Activated effector memory CD4-positive, alpha-beta T cell treated with Interleukin-2 at 50 U/mL for 16 hours (primary cell): Measurements from ENCODE around the gene ASB2.
A peak's percentile ranks its signal among the peaks of the same experiment; 100 is the strongest.

ENCODE experiments used
- DNase-seq: peaks from one replicate; pipeline ENCODE4 v3.0.0-alpha.2; 2020

The ASB2 gene

GRCh38 chr14:93926245-93926872 is 50.0 kb downstream of the ASB2 start:
- no peak for DNase-seq

GRCh38 chr14:93925374-93925895 is 50.9 kb downstream of the ASB2 start:
- DNase-seq: no peak

- no peak for DNase-seq
These were observed 51.6 kb downstream of the ASB2 start for GRCh38 chr14:93924592-93925355.

GRCh38 chr14:93923626-93924025 is 52.7 kb downstream of the ASB2 start:
- no peak for DNase-seq

- DNase-seq: no peak
These were observed 55.2 kb downstream of the ASB2 start for GRCh38 chr14:93921001-93921806.

- no peak for DNase-seq
These were observed 59.2 kb downstream of the ASB2 start for GRCh38 chr14:93917141-93917540.

GRCh38 chr14:93916498-93916897 is 59.9 kb downstream of the ASB2 start:
- no peak for DNase-seq

- no peak for DNase-seq
These were observed 60.6 kb downstream of the ASB2 start for GRCh38 chr14:93915800-93916199.

- no peak for DNase-seq
These were observed 61.2 kb downstream of the ASB2 start for GRCh38 chr14:93915070-93915705.

GRCh38 chr14:93914278-93914677 is 62.1 kb downstream of the ASB2 start:
- no peak for DNase-seq

GRCh38 chr14:93912782-93913181 is 63.6 kb downstream of the ASB2 start:
- no peak for DNase-seq

- no peak for DNase-seq
These were observed 64.3 kb downstream of the ASB2 start for GRCh38 chr14:93911975-93912615.

GRCh38 chr14:93909429-93910128 is 66.8 kb downstream of the ASB2 start:
- DNase-seq: no peak

GRCh38 chr14:93906341-93907329 is 69.7 kb downstream of the ASB2 start:
- DNase-seq: peak; percentile 13

- no peak for DNase-seq
These were observed 70.7 kb downstream of the ASB2 start for GRCh38 chr14:93905623-93906022.

GRCh38 chr14:93903342-93904184 is 72.8 kb downstream of the ASB2 start:
- no peak for DNase-seq

- no peak for DNase-seq
These were observed 73.6 kb downstream of the ASB2 start for GRCh38 chr14:93902619-93903307.

- no peak for DNase-seq
These were observed 74.6 kb downstream of the ASB2 start for GRCh38 chr14:93901813-93902212.

- no peak for DNase-seq
These were observed 77.6 kb downstream of the ASB2 start for GRCh38 chr14:93898731-93899130.
